Ovary (tissue), 3 donors: Measurements from ENCODE around the gene ANGPT4.

Experiments
- EP300 ChIP-seq: sonication (generic); formaldehyde crosslinking; IDR thresholded peaks from one replicate; pipeline ENCODE4 v1.6.1; 2017; ENCODE audit warnings: antibody characterized with exemption
- POLR2A ChIP-seq: fragments of 450-650 bp; IDR thresholded peaks from one replicate; pipeline ENCODE4 v1.6.1; 2017; ENCODE audit warnings: antibody characterized with exemption, mild to moderate bottlenecking, moderate library complexity
- TF ChIP-seq, protein P1 (sequence below), 3 donors: fragments of 450-650 bp in 2 of 3; fragments of 200-600 bp in 1 of 3; IDR thresholded peaks; one replicate each; pipeline versions ENCODE4 v1.5.1 to v1.8.0; 2016 to 2022; ENCODE audit warnings: antibody characterized with exemption in 3 of 3, mild to moderate bottlenecking in 1 of 3
- donor health status: DM: no; HTN: no; CAD: no.

DNA sequence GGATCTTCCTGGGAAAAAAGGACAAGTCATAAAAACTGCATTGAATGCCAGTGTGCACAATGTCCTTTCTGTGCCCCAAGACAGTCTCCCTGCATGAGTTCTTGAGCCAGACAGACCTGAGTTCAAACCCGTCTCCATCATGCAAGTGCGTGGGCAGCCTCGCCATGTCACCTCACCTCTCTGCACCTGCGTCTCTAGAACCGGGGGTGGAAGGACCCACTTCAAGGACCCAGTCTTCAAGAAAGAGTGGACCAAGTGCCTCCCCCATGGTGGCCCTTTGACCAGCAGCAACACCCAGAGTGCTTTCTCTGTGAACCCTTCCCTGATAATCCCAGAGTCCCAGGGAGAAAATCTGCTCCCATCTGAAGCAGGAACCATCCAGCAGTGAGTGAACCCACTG lies 23.5 kb upstream of the ANGPT4 start:
- TF ChIP-seq, protein P1, sequence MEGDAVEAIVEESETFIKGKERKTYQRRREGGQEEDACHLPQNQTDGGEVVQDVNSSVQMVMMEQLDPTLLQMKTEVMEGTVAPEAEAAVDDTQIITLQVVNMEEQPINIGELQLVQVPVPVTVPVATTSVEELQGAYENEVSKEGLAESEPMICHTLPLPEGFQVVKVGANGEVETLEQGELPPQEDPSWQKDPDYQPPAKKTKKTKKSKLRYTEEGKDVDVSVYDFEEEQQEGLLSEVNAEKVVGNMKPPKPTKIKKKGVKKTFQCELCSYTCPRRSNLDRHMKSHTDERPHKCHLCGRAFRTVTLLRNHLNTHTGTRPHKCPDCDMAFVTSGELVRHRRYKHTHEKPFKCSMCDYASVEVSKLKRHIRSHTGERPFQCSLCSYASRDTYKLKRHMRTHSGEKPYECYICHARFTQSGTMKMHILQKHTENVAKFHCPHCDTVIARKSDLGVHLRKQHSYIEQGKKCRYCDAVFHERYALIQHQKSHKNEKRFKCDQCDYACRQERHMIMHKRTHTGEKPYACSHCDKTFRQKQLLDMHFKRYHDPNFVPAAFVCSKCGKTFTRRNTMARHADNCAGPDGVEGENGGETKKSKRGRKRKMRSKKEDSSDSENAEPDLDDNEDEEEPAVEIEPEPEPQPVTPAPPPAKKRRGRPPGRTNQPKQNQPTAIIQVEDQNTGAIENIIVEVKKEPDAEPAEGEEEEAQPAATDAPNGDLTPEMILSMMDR (IDR thresholded peaks at IDR 0.05) = no peak
- TF ChIP-seq POLR2A (no peak), EP300 (no peak)
